Prostate gland (tissue), 2 donors: ENCODE measurements around the gene LHFPL5. TPM values are rescaled to one million over a fixed set of nuclear protein-coding genes. Genes with fewer than 3 reads are reported as not detected.

Experiments
- DNase-seq: peaks from one replicate; pipeline ENCODE4 v3.0.0-alpha.2; 2019; ENCODE audit warnings: low spot score
- H3K27ac ChIP-seq, 2 donors: fragments of 200-600 bp; sonication (generic); 2 replicates each; pipeline ENCODE4 v1.5.1; 2017 to 2019
- H3K27me3 ChIP-seq: fragments of 200-600 bp; sonication (generic); replicated peaks from 2 replicates; pipeline ENCODE4 v1.5.1; 2019; ENCODE audit not compliant: insufficient read depth
- H3K36me3 ChIP-seq, 2 donors: fragments of 200-600 bp; sonication (generic); 1 replicate in 1 of 2; 2 replicates in 1 of 2; pipeline versions ENCODE4 v1.5.1 to v1.8.1; 2017 to 2019
- H3K4me1 ChIP-seq: fragments of 200-600 bp; sonication (generic); replicated peaks from 2 replicates; pipeline ENCODE4 v1.5.1; 2019
- H3K4me3 ChIP-seq, 2 donors: fragments of 200-600 bp; sonication (generic); 2 replicates each; pipeline ENCODE4 v1.5.1; 2017 to 2019
- H3K9me3 ChIP-seq: fragments of 200-600 bp; sonication (generic); 2 replicates; pipeline ENCODE4 v1.5.1; 2017
- CTCF ChIP-seq, 4 experiments: fragments of 200-600 bp in 2 of 4; fragments of 450-650 bp in 2 of 4; sonication (generic) in 2 of 4; IDR thresholded peaks; 1 replicate in 3 of 4; 2 replicates in 1 of 4; pipeline ENCODE4 v1.5.1; 2016 to 2019; ENCODE audit warnings: antibody characterized with exemption in 4 of 4, mild to moderate bottlenecking in 2 of 4, moderate library complexity in 2 of 4
- POLR2A ChIP-seq: fragments of 450-650 bp; IDR thresholded peaks from one replicate; pipeline ENCODE4 v1.6.1; 2016; ENCODE audit warnings: antibody characterized with exemption, mild to moderate bottlenecking
- POLR2AphosphoS5 ChIP-seq: sonication (generic); formaldehyde crosslinking; IDR thresholded peaks from one replicate; pipeline ENCODE4 v1.6.1; 2017; ENCODE audit warnings: antibody characterized with exemption
- WGBS: methylation state at CpG from one replicate; pipeline ENCODE4 v1.1.5; 2018; 5-methylcytosine and 5-hydroxymethylcytosine counted together
- intact Hi-C: fragments of 100-400 bp; cut with DNase I; formaldehyde crosslinking; loops from one replicate; pipeline ENCODE4 v1.14.2; 2022
- total RNA-seq, 2 donors: library from RNA; depleted of rRNA; stranded (reverse); fragments of >200 nt; gene quantifications; one replicate each; pipeline ENCODE4 v1.1.0, GENCODE V29; 2016

Gene LHFPL5
- total RNA-seq, 2 donors from 2014 or later = not detected

GRCh38 chr6:35794536-35795452 lies 10.4 kb upstream of the LHFPL5 start:
- Histone ChIP-seq H3K36me3 (no peaks in the 10 kb centered on the region), H3K9me3 (no peaks in the 10 kb centered on the region), H3K4me3 (no peak overlapping the region), H3K27ac (no peak overlapping the region), H3K27me3 (no peaks in the 10 kb centered on the region), H3K4me1 (no peaks in the 10 kb centered on the region)
- 86% methylated on average over 17 of the region's 17 CpGs for WGBS
- intact Hi-C loops = no loop called here
- no peak for TF ChIP-seq POLR2AphosphoS5
- no peak for TF ChIP-seq POLR2A
- TF ChIP-seq CTCF (IDR thresholded peaks at IDR 0.05) = no peak
- no peak for DNase-seq

- H3K36me3 ChIP-seq = no peaks in the 10 kb centered on the region
- H3K9me3 ChIP-seq = no peaks in the 10 kb centered on the region
- TF ChIP-seq POLR2AphosphoS5 = no peak
- no peak for TF ChIP-seq POLR2A
- no peak for TF ChIP-seq CTCF (IDR thresholded peaks at IDR 0.05)
- no peaks in the 10 kb centered on the region for H3K4me1 ChIP-seq
- no peak overlapping the region for H3K27ac ChIP-seq
- DNase-seq = no peak
- intact Hi-C loops = no loop called here
- H3K4me3 ChIP-seq = no peak overlapping the region
- H3K27me3 ChIP-seq = no peaks in the 10 kb centered on the region
- 88% methylated on average over 11 of the region's 11 CpGs for WGBS
Observed at GRCh38 chr6:35795453-35796071, 9.6 kb upstream of the LHFPL5 start.

- intact Hi-C loops = no loop called here
- no peak overlapping the region for H3K27ac ChIP-seq
- no peaks in the 10 kb centered on the region for H3K4me1 ChIP-seq
- TF ChIP-seq POLR2AphosphoS5 (no peak), POLR2A (no peak), CTCF (IDR thresholded peaks at IDR 0.05) (no peak)
- H3K4me3 ChIP-seq = no peak overlapping the region
- no peaks in the 10 kb centered on the region for H3K9me3 ChIP-seq
- H3K36me3 ChIP-seq = no peaks in the 10 kb centered on the region
- no peaks in the 10 kb centered on the region for H3K27me3 ChIP-seq
- no peak for DNase-seq
- 76% methylated on average over 4 of the region's 4 CpGs for WGBS
Observed at GRCh38 chr6:35796236-35796635, 8.9 kb upstream of the LHFPL5 start.

- H3K27ac ChIP-seq = no peak overlapping the region
- no peaks in the 10 kb centered on the region for H3K36me3 ChIP-seq
- TF ChIP-seq POLR2A (no peak), CTCF (IDR thresholded peaks at IDR 0.05) (no peak), POLR2AphosphoS5 (no peak)
- intact Hi-C loops = loop anchor here (1.0 kb wide), 1 partner anchor 11 kb away; no protein-coding TSS in a partner anchor
- no peaks in the 10 kb centered on the region for H3K4me1 ChIP-seq
- no peaks in the 10 kb centered on the region for H3K27me3 ChIP-seq
- no peaks in the 10 kb centered on the region for H3K9me3 ChIP-seq
- H3K4me3 ChIP-seq = no peak overlapping the region
- no peak for DNase-seq
- WGBS = 86% methylated on average over 8 of the region's 8 CpGs
Observed at GRCh38 chr6:35797837-35798526, 7.2 kb upstream of the LHFPL5 start.
